ENCODE results near the gene GHRH.

DNA sequence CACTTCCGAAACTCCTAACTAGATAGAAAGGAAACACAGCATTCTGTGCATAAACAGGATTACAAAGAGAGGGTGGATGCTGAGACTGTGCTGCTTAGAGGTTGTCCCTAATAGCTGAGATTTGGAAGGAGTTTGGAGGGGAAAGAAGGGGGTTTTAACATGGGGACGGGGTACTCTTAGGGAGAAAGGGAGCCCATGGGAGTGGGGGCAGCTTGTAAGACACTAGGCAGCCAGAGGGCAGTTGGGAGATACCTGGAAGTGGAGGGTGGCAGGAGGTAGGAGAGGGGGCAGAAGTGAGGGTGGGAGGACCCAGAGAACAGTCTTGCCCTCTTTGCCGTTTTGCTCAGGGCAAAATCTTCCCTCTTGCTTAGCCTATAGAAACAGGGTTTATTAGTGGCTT lies 44.2 kb upstream of the GHRH start:
- TF ChIP-seq POLR2AphosphoS5 (IDR thresholded peaks at IDR 0.05; ENCODE audit: low read depth, low read length) = no peak
- TF ChIP-seq TAF1 (IDR thresholded peaks at IDR 0.05; ENCODE audit: low read depth, low read length) = no peak
